Stomach (tissue), 4 donors: ENCODE data around the gene MAOA.

ENCODE experiments used
- POLR2A ChIP-seq, 4 donors: fragments of 450-650 bp; IDR thresholded peaks; one replicate each; pipeline ENCODE4 v1.6.1; 2016; ENCODE audit warnings: antibody characterized with exemption in 4 of 4, control low read depth in 2 of 4, mild to moderate bottlenecking in 1 of 4, moderate library complexity in 1 of 4
- POLR2AphosphoS5 ChIP-seq, 3 donors: sonication (generic); formaldehyde crosslinking; IDR thresholded peaks; one replicate each; pipeline ENCODE4 v1.6.1; 2016; ENCODE audit warnings: antibody characterized with exemption in 3 of 3

DNA sequence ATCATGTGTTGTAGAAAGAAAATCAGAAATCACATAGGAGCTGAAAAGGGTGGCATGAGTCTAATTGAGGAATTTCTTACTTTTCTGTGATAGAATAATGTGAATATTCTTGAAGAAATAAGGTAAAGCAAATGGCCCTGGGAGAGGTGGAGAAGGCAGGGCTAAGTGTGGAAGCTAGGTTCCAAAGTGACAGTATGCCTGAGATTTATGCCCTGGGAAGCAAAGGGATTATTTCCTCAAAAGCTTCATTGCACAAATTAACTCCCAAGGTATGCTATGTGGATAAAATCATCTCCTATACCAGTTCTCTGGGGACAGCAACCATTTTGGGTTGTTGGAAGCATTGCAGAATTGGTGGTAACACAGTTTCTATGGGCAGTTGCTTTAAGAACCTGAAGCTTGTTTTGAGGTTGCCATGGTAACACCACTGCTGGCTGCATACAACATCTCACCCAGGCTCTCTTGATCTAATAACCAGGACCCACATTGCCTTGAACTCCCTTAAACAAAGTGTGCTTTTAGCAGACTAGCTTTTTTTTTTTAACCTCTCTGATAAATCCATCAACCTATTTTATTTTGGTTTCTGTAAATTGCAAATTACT lies 21.0 kb downstream of the MAOA start:
- TF ChIP-seq POLR2A (IDR thresholded peaks at IDR 0.05), result no peak
- TF ChIP-seq POLR2AphosphoS5 (IDR thresholded peaks at IDR 0.05), result no peak
